ENCODE results near the gene SPATS2. TPM values are rescaled to one million over a fixed set of nuclear protein-coding genes. Genes with fewer than 3 reads are reported as not detected.

SPATS2 gene
- total and polyA plus RNA-seq, 2 donors (not counting 3 experiments of a cell fraction or from before 2014, with no cell fraction given): 55.8 to 66.5 TPM

- H3K9me1 ChIP-seq (replicated peaks; ENCODE audit: control insufficient read depth, extremely low read depth, insufficient read depth, low read length): no peaks in the 10 kb centered on the region
- H3K4me1 ChIP-seq (ENCODE audit: control insufficient read depth, extremely low read depth, insufficient read depth, low read length): peaks cover 9% of the 10 kb centered on the region
- ChIA-PET POLR2A (no interaction called here), CTCF (interaction anchor here (1.1 to 8.0 kb wide), 6 partner anchors 10 to 162 kb away, joined by 3 to 280 read pairs (median 6); partner anchors contain the start of gene C1QL4)
- H3K4me2 ChIP-seq (ENCODE audit: insufficient read depth, low read length): no peak overlapping the region
- intact Hi-C loops (cut with micrococcal nuclease) (no loop called here), dilution Hi-C loops (cut with MboI; ENCODE audit: extremely low pct_ligation_motif_present, low sequenced_read_pairs) (loop anchor here (25.0 kb wide), 1 partner anchor 160 kb away; no protein-coding TSS in a partner anchor)
- no peaks in the 10 kb centered on the region for H3K79me2 ChIP-seq (ENCODE audit: control insufficient read depth, insufficient read depth, low read length)
- H3K27me3 ChIP-seq (ENCODE audit: control insufficient read depth in 2 of 2, insufficient read depth in 2 of 2, low read length in 2 of 2): peaks cover under 1% of the 10 kb centered on the region in 2 experiments
- H3K27ac ChIP-seq (ENCODE audit: insufficient read depth, low read depth, low read length): no peak overlapping the region
- H2AFZ ChIP-seq (ENCODE audit: low read depth, low read length): no peak overlapping the region
- DNase-seq (ENCODE audit: low read depth, low spot score) (no peak), FAIRE-seq (no peak)
- no peak overlapping the region for H3K4me3 ChIP-seq (replicated peaks in 1 of 3; ENCODE audit: insufficient read depth in 1 of 3, low read depth in 1 of 3, low read length in 3 of 3)
- H3K9ac ChIP-seq (replicated peaks; ENCODE audit: extremely low read depth, insufficient read depth, low read length): no peak overlapping the region
- TF ChIP-seq MYC (IDR thresholded peaks at IDR 0.05; ENCODE audit: low read depth, low read length): no peak
- BruUV-seq (replicated peaks): no TSS peak
- H4K20me1 ChIP-seq (replicated peaks; ENCODE audit: control insufficient read depth, extremely low read depth, insufficient read depth, low read length): no peaks in the 10 kb centered on the region
- H3K9me3 ChIP-seq (replicated peaks; ENCODE audit: control insufficient read depth, insufficient read depth, low read length): no peaks in the 10 kb centered on the region
- no peaks in the 10 kb centered on the region for H3K36me3 ChIP-seq (ENCODE audit: control insufficient read depth in 2 of 2, extremely low read depth in 1 of 2, insufficient read depth in 2 of 2, low read length in 2 of 2)
Observed at GRCh38 chr12:49352351-49352750, 14.9 kb upstream of the SPATS2 start.

GRCh38 chr12:49355913-49356312, 11.3 kb upstream of the SPATS2 start:
- no peaks in the 10 kb centered on the region for H3K27me3 ChIP-seq (ENCODE audit: control insufficient read depth in 2 of 2, insufficient read depth in 2 of 2, low read length in 2 of 2)
- intact Hi-C loops (cut with micrococcal nuclease) (loop anchor here (5.0 kb wide), 1 partner anchor 211 kb away; the partner anchor contains the start of gene MCRS1), dilution Hi-C loops (cut with MboI; ENCODE audit: extremely low pct_ligation_motif_present, low sequenced_read_pairs) (loop anchor here (25.0 kb wide), 1 partner anchor 156 kb away; no protein-coding TSS in a partner anchor)
- H3K9ac ChIP-seq (replicated peaks; ENCODE audit: extremely low read depth, insufficient read depth, low read length): no peak overlapping the region
- DNase-seq (ENCODE audit: low read depth, low spot score): no peak
- H3K4me1 ChIP-seq (ENCODE audit: control insufficient read depth, extremely low read depth, insufficient read depth, low read length): no peaks in the 10 kb centered on the region
- CTCF ChIA-PET: interaction anchor here (0.9 to 1.5 kb wide), 3 partner anchors 8 to 67 kb away, joined by 3 to 4 read pairs (median 3); no protein-coding TSS in a partner anchor
- no peak overlapping the region for H3K27ac ChIP-seq (ENCODE audit: insufficient read depth, low read depth, low read length)
- no peak overlapping the region for H2AFZ ChIP-seq (ENCODE audit: low read depth, low read length)
- no peaks in the 10 kb centered on the region for H4K20me1 ChIP-seq (replicated peaks; ENCODE audit: control insufficient read depth, extremely low read depth, insufficient read depth, low read length)
- TF ChIP-seq EZH2 (IDR thresholded peaks at IDR 0.05; ENCODE audit: borderline replicate concordance, low read depth, low read length, severe bottlenecking) (no peak), JUN (IDR thresholded peaks at IDR 0.05; ENCODE audit: borderline replicate concordance, insufficient read depth, insufficient read length, low read depth) (no peak), POLR2AphosphoS5 (IDR thresholded peaks at IDR 0.05; ENCODE audit: insufficient read depth, low read depth, low read length) (no peak), POLR2A (IDR thresholded peaks at IDR 0.05; ENCODE audit: low read depth, low read length) (no peak), CTCF (IDR thresholded peaks at IDR 0.05; ENCODE audit: extremely low read depth in 1 of 2, insufficient read depth in 1 of 2, low read depth in 1 of 2, low read length in 2 of 2) (no peak), FOS (IDR thresholded peaks at IDR 0.05; ENCODE audit: borderline replicate concordance, insufficient read depth, low read length) (no peak), GATA2 (IDR thresholded peaks at IDR 0.05; ENCODE audit: insufficient read depth, insufficient read length, low read depth, low read length) (no peak), MYC (IDR thresholded peaks at IDR 0.05; ENCODE audit: low read depth, low read length) (no peak), MAX (IDR thresholded peaks at IDR 0.05; ENCODE audit: insufficient read depth, insufficient read length) (no peak)
- H3K79me2 ChIP-seq (ENCODE audit: control insufficient read depth, insufficient read depth, low read length): no peaks in the 10 kb centered on the region
- POLR2A ChIA-PET: no interaction called here
- H3K9me3 ChIP-seq (replicated peaks; ENCODE audit: control insufficient read depth, insufficient read depth, low read length): no peaks in the 10 kb centered on the region
- H3K36me3 ChIP-seq (ENCODE audit: control insufficient read depth in 2 of 2, extremely low read depth in 1 of 2, insufficient read depth in 2 of 2, low read length in 2 of 2): no peaks in the 10 kb centered on the region
- no peak overlapping the region for H3K4me3 ChIP-seq (replicated peaks in 1 of 3; ENCODE audit: insufficient read depth in 1 of 3, low read depth in 1 of 3, low read length in 3 of 3)
- no peak for FAIRE-seq
- H3K4me2 ChIP-seq (ENCODE audit: insufficient read depth, low read length): no peak overlapping the region
- no peaks in the 10 kb centered on the region for H3K9me1 ChIP-seq (replicated peaks; ENCODE audit: control insufficient read depth, extremely low read depth, insufficient read depth, low read length)
- no TSS peak for BruUV-seq (replicated peaks)

Measured in endothelial cell of umbilical vein (primary cell).